Measurements from ENCODE around the gene ADD1. TPM values are rescaled to one million over a fixed set of nuclear protein-coding genes. Genes with fewer than 3 reads are reported as not detected.
A peak's percentile ranks its signal among the peaks of the same experiment; 100 is the strongest.
"Not testable (repeated sequence)": the region's sequence is repeated elsewhere in the genome, so short reads cannot be mapped to it uniquely, and the experiment has no call there.

The ADD1 gene
- total and polyA plus RNA-seq, 2 experiments from 2014 or later, result 175 to 219 TPM

DNA sequence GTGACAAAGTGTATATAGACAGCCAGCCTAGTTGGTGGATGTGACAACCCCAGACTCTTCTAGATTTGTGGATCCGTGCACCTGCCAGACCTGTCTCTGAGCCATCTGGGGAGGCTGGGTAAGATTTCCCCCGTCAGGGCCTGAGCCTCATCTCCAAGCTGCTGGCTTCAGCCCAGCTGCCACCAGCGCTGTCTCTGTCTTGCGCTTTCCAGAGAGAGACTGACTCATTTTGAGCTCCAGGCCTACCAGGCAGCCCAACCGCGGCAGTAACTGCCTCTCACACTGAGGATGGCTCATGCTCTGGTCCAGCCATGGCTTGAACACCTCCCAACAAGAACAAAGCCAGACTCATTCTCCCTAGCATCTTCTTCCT is 93.1 kb downstream of the ADD1 start:
- 26 to 27% methylated on average over 6 of the region's 6 CpGs for WGBS, 2 experiments (ENCODE audit: low coverage in 1 of 2, low lambda C conversion rate in 2 of 2, missing lambda C conversion rate in 2 of 2)
- Histone ChIP-seq H3K4me1 (ENCODE audit: insufficient read depth) (peaks cover 22% of the 10 kb centered on the region), H3K9me2 (ENCODE audit: insufficient read depth) (no peaks in the 10 kb centered on the region), H3F3A (ENCODE audit: insufficient read depth) (peaks cover 45% of the 10 kb centered on the region), H3K79me2 (ENCODE audit: insufficient read depth) (peaks cover 29% of the 10 kb centered on the region), H3K4me2 (ENCODE audit: unreplicated experiment) (peak overlapping the region; percentile 85), H3K27me3 (replicated peaks; ENCODE audit: insufficient read depth) (no peaks in the 10 kb centered on the region), H3K9me3 (ENCODE audit: low read depth) (no peaks in the 10 kb centered on the region), H3K36me3 (ENCODE audit: low read depth) (peaks cover 30% of the 10 kb centered on the region), H3K9ac (peak overlapping the region; percentile 17; the same call in 1 of the 2 replicates), H3K27ac (peak overlapping the region; percentile 67), H4K20me1 (ENCODE audit: insufficient read depth) (no peaks in the 10 kb centered on the region), H2AFZ (no peak overlapping the region), H3K4me3 (no peak overlapping the region)
- DNase-seq, result peak; percentile 93
- TF ChIP-seq EZH2phosphoT487 (IDR thresholded peaks at IDR 0.05; ENCODE audit: insufficient read depth, low read depth) (no peak), EZH2 (IDR thresholded peaks at IDR 0.05; ENCODE audit: insufficient read depth, poor library complexity, severe bottlenecking) (no peak)
- in situ Hi-C loops (cut with MboI), result no loop called here

DNA sequence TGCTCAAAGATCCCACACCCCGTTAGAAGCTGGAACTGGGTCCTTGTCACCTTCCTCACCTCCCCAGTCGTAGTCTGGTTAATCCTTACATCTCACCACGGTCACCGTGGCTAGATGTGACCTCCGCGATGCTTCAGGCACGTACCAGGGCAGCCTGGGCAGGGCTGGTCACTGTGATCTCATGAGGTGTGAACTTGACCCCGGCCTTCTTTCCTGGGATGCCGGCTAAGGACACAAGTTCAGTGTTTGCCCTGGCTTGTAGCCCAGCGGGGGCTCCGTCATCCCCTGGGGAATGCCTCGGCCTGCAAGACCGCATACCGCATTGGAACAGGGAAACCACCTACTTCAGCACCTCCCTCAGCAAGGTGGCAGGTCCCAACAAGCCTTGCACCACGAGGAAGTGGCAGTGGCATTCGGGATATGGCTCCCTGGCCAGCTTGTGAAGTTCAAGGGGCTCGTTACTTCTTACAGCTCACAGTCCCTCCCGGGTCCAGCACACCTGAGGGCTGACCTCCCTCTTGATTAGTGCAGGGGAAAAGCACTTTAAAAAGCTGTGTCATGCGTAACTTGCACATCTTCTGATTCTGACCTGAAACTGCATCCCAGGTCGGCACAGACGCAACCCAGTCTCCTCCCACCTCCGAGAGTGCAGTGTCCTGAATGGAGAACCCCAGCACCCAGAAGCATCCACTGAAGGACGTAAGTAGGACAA is 93.7 kb downstream of the ADD1 start:
- no peaks in the 10 kb centered on the region for H4K20me1 ChIP-seq (ENCODE audit: insufficient read depth)

DNA sequence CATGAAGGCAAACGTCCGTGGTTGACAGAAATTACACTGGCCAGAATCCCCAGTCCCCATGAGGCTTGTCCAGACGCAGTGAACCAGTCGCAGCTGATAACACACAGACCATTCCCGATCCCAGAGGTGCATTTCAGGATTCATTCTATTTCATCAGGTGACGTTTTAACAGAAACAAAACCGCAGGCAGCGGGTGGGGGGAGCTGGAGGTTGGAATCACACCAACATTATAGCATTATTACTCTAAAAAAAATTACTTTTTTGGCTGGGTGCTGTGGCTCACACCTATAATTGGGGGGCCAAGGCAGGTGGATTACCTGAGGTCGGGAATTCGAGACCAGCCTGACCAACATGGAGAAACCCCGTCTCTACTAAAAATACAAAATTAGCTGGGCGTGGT is 94.3 kb downstream of the ADD1 start:
- no peak for DNase-seq
- H4K20me1 ChIP-seq (ENCODE audit: insufficient read depth), result no peaks in the 10 kb centered on the region
- H3F3A ChIP-seq (ENCODE audit: insufficient read depth), result peaks cover 45% of the 10 kb centered on the region
- no peak overlapping the region for H3K9ac ChIP-seq
- no peak overlapping the region for H2AFZ ChIP-seq
- H3K4me1 ChIP-seq (ENCODE audit: insufficient read depth), result peaks cover 22% of the 10 kb centered on the region
- in situ Hi-C loops (cut with MboI), result no loop called here
- TF ChIP-seq EZH2 (IDR thresholded peaks at IDR 0.05; ENCODE audit: insufficient read depth, poor library complexity, severe bottlenecking) (no peak), EZH2phosphoT487 (IDR thresholded peaks at IDR 0.05; ENCODE audit: insufficient read depth, low read depth) (no peak)
- no peaks in the 10 kb centered on the region for H3K9me2 ChIP-seq (ENCODE audit: insufficient read depth)
- H3K27ac ChIP-seq, result no peak overlapping the region
- H3K9me3 ChIP-seq (ENCODE audit: low read depth), result no peaks in the 10 kb centered on the region
- H3K36me3 ChIP-seq (ENCODE audit: low read depth), result peaks cover 39% of the 10 kb centered on the region
- 92 to 94% methylated on average over 12 of the region's 12 CpGs for WGBS, 2 experiments (ENCODE audit: low coverage in 1 of 2, low lambda C conversion rate in 2 of 2, missing lambda C conversion rate in 2 of 2)
- H3K4me2 ChIP-seq (ENCODE audit: unreplicated experiment), result no peak overlapping the region
- H3K79me2 ChIP-seq (ENCODE audit: insufficient read depth), result peaks cover 29% of the 10 kb centered on the region
- no peak overlapping the region for H3K4me3 ChIP-seq
- H3K27me3 ChIP-seq (replicated peaks; ENCODE audit: insufficient read depth), result no peaks in the 10 kb centered on the region

More for the DNA sequence above, 93.7 kb downstream of the ADD1 start:
- TF ChIP-seq EZH2 (IDR thresholded peaks at IDR 0.05; ENCODE audit: insufficient read depth, poor library complexity, severe bottlenecking) (no peak), EZH2phosphoT487 (IDR thresholded peaks at IDR 0.05; ENCODE audit: insufficient read depth, low read depth) (no peak)
- Histone ChIP-seq H2AFZ (no peak overlapping the region), H3K4me1 (ENCODE audit: insufficient read depth) (peaks cover 22% of the 10 kb centered on the region), H3K9me2 (ENCODE audit: insufficient read depth) (no peaks in the 10 kb centered on the region), H3K27me3 (replicated peaks; ENCODE audit: insufficient read depth) (no peaks in the 10 kb centered on the region), H3K79me2 (ENCODE audit: insufficient read depth) (peaks cover 29% of the 10 kb centered on the region), H3K9ac (no peak overlapping the region), H3K9me3 (ENCODE audit: low read depth) (no peaks in the 10 kb centered on the region), H3K27ac (peak overlapping the region; percentile 67), H3K36me3 (ENCODE audit: low read depth) (peaks cover 35% of the 10 kb centered on the region), H3F3A (ENCODE audit: insufficient read depth) (peaks cover 45% of the 10 kb centered on the region), H3K4me3 (no peak overlapping the region), H3K4me2 (ENCODE audit: unreplicated experiment) (no peak overlapping the region)
- no peak for DNase-seq
- 86 to 87% methylated on average over 23 of the region's 23 CpGs for WGBS, 2 experiments (ENCODE audit: low coverage in 1 of 2, low lambda C conversion rate in 2 of 2, missing lambda C conversion rate in 2 of 2)
- in situ Hi-C loops (cut with MboI), result no loop called here

- H3K27me3 ChIP-seq (replicated peaks; ENCODE audit: insufficient read depth); H3K9me2 ChIP-seq (ENCODE audit: insufficient read depth); H3K9me3 ChIP-seq (ENCODE audit: low read depth); H2AFZ ChIP-seq; H3K9ac ChIP-seq; H3K4me3 ChIP-seq; H4K20me1 ChIP-seq (ENCODE audit: insufficient read depth); DNase-seq; H3K4me2 ChIP-seq (ENCODE audit: unreplicated experiment); H3K27ac ChIP-seq; in situ Hi-C loops (cut with MboI): not testable (repeated sequence)
- Histone ChIP-seq H3F3A (ENCODE audit: insufficient read depth) (peaks cover 45% of the 10 kb centered on the region), H3K36me3 (ENCODE audit: low read depth) (peaks cover 42% of the 10 kb centered on the region), H3K4me1 (ENCODE audit: insufficient read depth) (peaks cover 17% of the 10 kb centered on the region), H3K79me2 (ENCODE audit: insufficient read depth) (peaks cover 29% of the 10 kb centered on the region)
- 86 to 89% methylated on average over 10 of the region's 10 CpGs for WGBS, 2 experiments (ENCODE audit: low coverage in 1 of 2, low lambda C conversion rate in 2 of 2, missing lambda C conversion rate in 2 of 2)
Observed at GRCh38 chr4:2938411-2938810, 94.8 kb downstream of the ADD1 start.

Data from GM23248 (cell line).